H1 (cell line): ENCODE measurements around the gene TWIST1. TPM values are rescaled to one million over a fixed set of nuclear protein-coding genes. Genes with fewer than 3 reads are reported as not detected.

Source experiments
- CTCF ChIA-PET: fragments of 300-600 bp; sonication (Branson Sonifier 250); formaldehyde crosslinking; loops from one replicate; lab custom pipeline; 2021; ENCODE audit not compliant: partially characterized antibody; lab: Charles Lee
- POLR2A ChIA-PET: fragments of 300-600 bp; sonication (Branson Sonifier 250); formaldehyde crosslinking; loops from one replicate; lab custom pipeline; 2021; ENCODE audit warnings: inconsistent platforms; ENCODE audit not compliant: partially characterized antibody; lab: Charles Lee
- DNase-seq, 2 experiments: peaks; one replicate each; pipeline versions ENCODE4 v3.0.0 to v3.0.0-alpha.2; 2010 to 2022; ENCODE audit warnings: low spot score in 2 of 2, low read depth in 1 of 2, mixed read lengths in 1 of 2
- FAIRE-seq: peaks from 2 replicates; lab custom pipeline; 2011; peaks lifted over from hg19 to GRCh38; lab: Jason Lieb, UNC
- H2AFZ ChIP-seq: 2 replicates; pipeline ENCODE4 v1.8.1; 2012; ENCODE audit warnings: low read length, inconsistent platforms
- H2AK5ac ChIP-seq: 2 replicates; pipeline ENCODE4 v1.6.1; 2013; ENCODE audit warnings: low read depth, low read length
- H2BK120ac ChIP-seq: replicated peaks from 2 replicates; pipeline ENCODE3; 2013; ENCODE audit warnings: low read depth, low read length, inconsistent platforms
- H2BK12ac ChIP-seq: 2 replicates; pipeline ENCODE4 v1.6.1; 2013; ENCODE audit warnings: low read depth, low read length
- H2BK15ac ChIP-seq: 2 replicates; pipeline ENCODE4 v1.6.1; 2013; ENCODE audit warnings: low read length
- H2BK20ac ChIP-seq: 2 replicates; pipeline ENCODE4 v1.6.1; 2013; ENCODE audit warnings: low read length
- H2BK5ac ChIP-seq: 2 replicates; pipeline ENCODE4 v1.6.1; 2013; ENCODE audit warnings: low read depth, low read length
- H3K14ac ChIP-seq: 2 replicates; pipeline ENCODE4 v1.6.1; 2013; ENCODE audit warnings: inconsistent platforms; ENCODE audit not compliant: insufficient read length
- H3K18ac ChIP-seq: 2 replicates; pipeline ENCODE4 v1.6.1; 2013; ENCODE audit warnings: low read length; ENCODE audit errors: extremely low read depth
- H3K23ac ChIP-seq: 2 replicates; pipeline ENCODE4 v1.6.1; 2013; ENCODE audit warnings: inconsistent platforms; ENCODE audit not compliant: insufficient read length
- H3K23me2 ChIP-seq: 2 replicates; pipeline ENCODE4 v1.6.1; 2013; ENCODE audit warnings: low read depth, low read length
- H3K27ac ChIP-seq: 2 replicates; pipeline ENCODE4 v1.6.1; 2011; ENCODE audit warnings: low read depth, low read length, inconsistent platforms
- H3K27me3 ChIP-seq, 4 experiments: replicated peaks in 1 of 4; 1 replicate in 1 of 4; 2 replicates in 3 of 4; pipeline versions ENCODE4 v1.6.1 to v1.8.1; 2011 to 2013; ENCODE audit warnings: low read length in 3 of 4, mild to moderate bottlenecking in 3 of 4, inconsistent platforms in 2 of 4, mixed read lengths in 2 of 4, moderate library complexity in 1 of 4; ENCODE audit not compliant: control insufficient read depth in 3 of 4, insufficient read depth in 3 of 4; ENCODE audit errors: extremely low read depth in 1 of 4
- H3K36me3 ChIP-seq, 4 experiments: 2 replicates each; pipeline versions ENCODE4 v1.6.1 to v1.8.1; 2011 to 2013; ENCODE audit warnings: mild to moderate bottlenecking in 4 of 4, low read length in 3 of 4, moderate library complexity in 2 of 4, control low read depth in 1 of 4, inconsistent platforms in 1 of 4; ENCODE audit not compliant: insufficient read depth in 4 of 4, control insufficient read depth in 2 of 4
- H3K4ac ChIP-seq: replicated peaks from 2 replicates; pipeline ENCODE3; 2013; ENCODE audit warnings: low read length, low read depth, mixed read lengths, inconsistent platforms; ENCODE audit not compliant: insufficient read length
- H3K4me1 ChIP-seq, 4 experiments: replicated peaks in 1 of 4; 1 replicate in 1 of 4; 2 replicates in 3 of 4; pipeline versions ENCODE4 v1.6.1 to v1.8.1; 2011 to 2013; ENCODE audit warnings: low read length in 3 of 4, inconsistent platforms in 2 of 4, mixed read lengths in 1 of 4; ENCODE audit not compliant: insufficient read depth in 4 of 4, control insufficient read depth in 3 of 4
- H3K4me2 ChIP-seq, 2 experiments: 2 replicates each; pipeline versions ENCODE4 v1.6.1 to v1.8.1; 2011 to 2013; ENCODE audit warnings: low read depth in 2 of 2, low read length in 2 of 2, control low read depth in 1 of 2, inconsistent platforms in 1 of 2, mild to moderate bottlenecking in 1 of 2; ENCODE audit not compliant: insufficient read depth in 1 of 2
- H3K4me3 ChIP-seq, 4 experiments: fragments of 200-600, 300-600 bp in 1 of 4; sonication (generic), shearing (Covaris generic), sonication (Bioruptor Twin) in 1 of 4; 2 replicates each; pipeline versions ENCODE4 v1.5.1 to v1.8.1; 2011 to 2016; ENCODE audit warnings: low read length in 4 of 4, low read depth in 3 of 4, control low read depth in 2 of 4, inconsistent platforms in 2 of 4, mild to moderate bottlenecking in 2 of 4, mixed read lengths in 1 of 4, moderate library complexity in 1 of 4; ENCODE audit not compliant: insufficient read depth in 2 of 4; ENCODE audit errors: extremely low read depth in 1 of 4
- H3K56ac ChIP-seq: replicated peaks from 2 replicates; pipeline ENCODE3; 2013; ENCODE audit warnings: low read depth, mild to moderate bottlenecking, mixed read lengths, low read length, inconsistent platforms; ENCODE audit not compliant: insufficient read length
- H3K79me1 ChIP-seq: 2 replicates; pipeline ENCODE4 v1.6.1; 2013; ENCODE audit warnings: low read depth, low read length, control low read depth
- H3K79me2 ChIP-seq, 2 experiments: 2 replicates each; pipeline versions ENCODE4 v1.6.1 to v1.8.1; 2012 to 2013; ENCODE audit warnings: low read length in 2 of 2, mild to moderate bottlenecking in 2 of 2, inconsistent platforms in 1 of 2; ENCODE audit not compliant: insufficient read depth in 2 of 2, control insufficient read depth in 1 of 2
- H3K9ac ChIP-seq, 4 experiments: replicated peaks in 1 of 4; 1 replicate in 1 of 4; 2 replicates in 3 of 4; pipeline versions ENCODE4 v1.6.1 to v1.8.1; 2011 to 2013; ENCODE audit warnings: low read depth in 3 of 4, low read length in 3 of 4, control low read depth in 2 of 4, mild to moderate bottlenecking in 2 of 4, moderate library complexity in 2 of 4, inconsistent platforms in 1 of 4; ENCODE audit errors: extremely low read depth in 1 of 4
- H3K9me3 ChIP-seq, 2 experiments: 2 replicates each; pipeline versions ENCODE4 v1.6.1 to v1.8.1; 2012 to 2013; ENCODE audit warnings: mild to moderate bottlenecking in 2 of 2, moderate library complexity in 2 of 2, control low read depth in 1 of 2, inconsistent platforms in 1 of 2, low read depth in 1 of 2, low read length in 1 of 2, mixed read lengths in 1 of 2; ENCODE audit not compliant: insufficient read depth in 2 of 2
- H4K20me1 ChIP-seq, 2 experiments: replicated peaks in 1 of 2; 2 replicates each; pipeline versions ENCODE3 to v1.8.1; 2011 to 2013; ENCODE audit warnings: inconsistent platforms in 2 of 2, low read length in 2 of 2, mild to moderate bottlenecking in 1 of 2; ENCODE audit not compliant: insufficient read depth in 2 of 2, control insufficient read depth in 1 of 2
- H4K5ac ChIP-seq: 2 replicates; pipeline ENCODE4 v1.6.1; 2013; ENCODE audit warnings: low read length, low read depth, mixed read lengths, inconsistent platforms; ENCODE audit not compliant: insufficient read length
- H4K8ac ChIP-seq: 2 replicates; pipeline ENCODE4 v1.8.0; 2013; ENCODE audit warnings: mild to moderate bottlenecking, moderate library complexity, low read length, inconsistent platforms; ENCODE audit not compliant: insufficient read depth; ENCODE audit errors: extremely low read depth
- H4K91ac ChIP-seq: replicated peaks from 2 replicates; pipeline ENCODE3; 2013; ENCODE audit warnings: low read length, mixed read lengths, inconsistent platforms; ENCODE audit not compliant: insufficient read length
- GABPA ChIP-seq: IDR thresholded peaks from 2 replicates; pipeline ENCODE4 v1.6.1; 2011; ENCODE audit warnings: mild to moderate bottlenecking, low read length, moderate library complexity, borderline replicate concordance; ENCODE audit not compliant: insufficient read depth
- GTF2F1 ChIP-seq: IDR thresholded peaks from 2 replicates; pipeline ENCODE4 v1.6.1; 2012; ENCODE audit warnings: low read depth, low read length, improper control_type of control experiment, borderline replicate concordance
- RBBP5 ChIP-seq: IDR thresholded peaks from 2 replicates; pipeline ENCODE4 v1.7.1; 2012; ENCODE audit warnings: low read depth, mild to moderate bottlenecking, inconsistent platforms, low read length, moderate library complexity, borderline replicate concordance
- SIN3A ChIP-seq, 2 experiments: IDR thresholded peaks in 1 of 2; conservative IDR thresholded peaks in 1 of 2; 2 replicates each; pipeline ENCODE4 v1.6.1; 2011 to 2012; ENCODE audit warnings: low read length in 2 of 2, improper control_type of control experiment in 1 of 2, low read depth in 1 of 2, mild to moderate bottlenecking in 1 of 2
- SIX5 ChIP-seq: IDR thresholded peaks from 2 replicates; pipeline ENCODE4 v1.6.1; 2011; ENCODE audit warnings: mild to moderate bottlenecking, low read depth, low read length
- SP2 ChIP-seq: IDR thresholded peaks from 2 replicates; pipeline ENCODE4 v1.6.1; 2012; ENCODE audit warnings: mild to moderate bottlenecking, low read length, inconsistent platforms
- WGBS, 2 experiments: shearing (Covaris generic) in 1 of 2; methylation state at CpG; one replicate each; pipeline versions ENCODE4 v1.1.6 to v1.1.7; 2013 to 2015; ENCODE audit warnings: low lambda C conversion rate in 2 of 2, mixed read lengths in 2 of 2, inconsistent platforms in 1 of 2, low coverage in 1 of 2, missing lambda C conversion rate in 1 of 2; ENCODE audit not compliant: insufficient replicate concordance in 2 of 2, insufficient coverage in 1 of 2, insufficient read length in 1 of 2; ENCODE audit errors: extremely low coverage in 1 of 2, missing lambda C conversion rate in 1 of 2; 5-methylcytosine and 5-hydroxymethylcytosine counted together
- polyA plus RNA-seq, 7 experiments: library from polyadenylated mRNA; depleted of rRNA in 3 of 7; stranded (reverse) in 5 of 7; unstranded in 2 of 7; fragments of >200 nt in 5 of 7; fragments of 200-250 nt in 2 of 7; gene quantifications; 1 replicate in 5 of 7; 2 replicates in 1 of 7; 4 replicates in 1 of 7; pipeline versions ENCODE4 v1.2.1 to v1.2.3, GENCODE V29; 2011 to 2013; ENCODE audit warnings: missing spikeins in 2 of 7, mixed read lengths in 2 of 7
- total RNA-seq: library from RNA; stranded (reverse); fragmentation: NEBNext Ultra II Directional; extraction: Animal tissue kit (Norgen Biotek cat#: 25700); gene quantifications from 2 replicates; pipeline ENCODE4 v1.2.1, GENCODE V29; 2021

Gene TWIST1
- total and polyA plus RNA-seq, 2 of the 8 experiments (the other 6 are each of a cell fraction or from before 2014, with no cell fraction given), result 0.29 to 0.52 TPM

DNA sequence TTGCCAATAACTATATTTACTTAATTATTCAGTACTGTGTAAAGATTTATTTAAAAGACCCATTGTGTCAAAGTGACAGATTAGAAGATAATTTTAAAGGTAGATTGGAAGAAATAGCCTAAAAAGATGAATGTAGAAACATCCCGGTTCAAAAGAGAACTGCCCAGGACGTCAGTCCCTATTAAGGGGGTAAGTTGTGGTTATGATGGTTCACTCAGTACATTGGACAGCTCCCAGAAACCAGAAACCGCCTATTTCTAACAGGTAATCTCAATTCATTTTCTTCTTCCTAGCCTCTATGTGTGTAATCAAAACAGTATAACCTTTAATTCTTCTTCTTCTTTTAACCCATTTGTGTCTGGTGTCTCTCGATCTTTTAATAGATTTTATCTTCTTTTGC is 29.3 kb upstream of the TWIST1 start:
- H4K5ac ChIP-seq, result no peak overlapping the region
- 18% methylated on average over 4 of the region's 4 CpGs; no CpG with 5 or more reads in 1 of the 2 experiments for WGBS, 2 experiments
- H2BK5ac ChIP-seq, result no peak overlapping the region
- H2AK5ac ChIP-seq, result no peak overlapping the region
- H3K18ac ChIP-seq, result no peak overlapping the region
- no peak overlapping the region for H4K91ac ChIP-seq
- H3K9me3 ChIP-seq, result no peaks in the 10 kb centered on the region
- H3K79me1 ChIP-seq, result no peaks in the 10 kb centered on the region
- TF ChIP-seq SP2 (no peak), SIX5 (peak; percentile 9; the same call in 1 of the 2 replicates), GABPA (no peak), GTF2F1 (no peak), RBBP5 (no peak), SIN3A (conservative IDR thresholded peaks at IDR 0.05 in 1 of 2, IDR thresholded peaks at IDR 0.05 in 1 of 2; ENCODE audit: low read depth in 1 of 2, low read length in 2 of 2) (peak; percentile 67 to 71; a peak in 1 of 4 replicates)
- peaks cover 0 to 2% of the 10 kb centered on the region in 2 experiments for H4K20me1 ChIP-seq
- H3K4me2 ChIP-seq, result peak overlapping the region; percentile 8 to 99; a peak in 3 of 4 replicates
- H3K4me1 ChIP-seq, result peaks cover 0 to 17% (median 9%) of the 10 kb centered on the region in 4 experiments; a peak in 5 of 7 replicates
- no peak for DNase-seq
- H3K14ac ChIP-seq, result no peak overlapping the region
- H4K8ac ChIP-seq, result no peak overlapping the region
- CTCF ChIA-PET, result interaction anchor here (0.9 to 2.8 kb wide), 4 partner anchors 18 to 296 kb away, joined by 3 to 16 read pairs (median 4); no protein-coding TSS in a partner anchor
- no peak overlapping the region for H2AFZ ChIP-seq
- H3K4ac ChIP-seq, result no peak overlapping the region
- H2BK15ac ChIP-seq, result no peak overlapping the region
- H2BK12ac ChIP-seq, result no peak overlapping the region
- no peak overlapping the region for H3K56ac ChIP-seq
- FAIRE-seq, result no peak
- H3K9ac ChIP-seq, result no peak overlapping the region
- H2BK120ac ChIP-seq, result no peak overlapping the region
- H3K79me2 ChIP-seq, result no peaks in the 10 kb centered on the region
- POLR2A ChIA-PET, result interaction anchor here (1.6 kb wide), 2 partner anchors 27 to 39 kb away, joined by 6 to 7 read pairs; no protein-coding TSS in a partner anchor
- no peaks in the 10 kb centered on the region for H3K36me3 ChIP-seq
- H3K27me3 ChIP-seq, result peaks cover 25 to 44% (median 38%) of the 10 kb centered on the region in 4 experiments
- no peak overlapping the region for H2BK20ac ChIP-seq
- H3K23me2 ChIP-seq, result peaks cover 8% of the 10 kb centered on the region
- peak overlapping the region in 1 of 4 experiments; percentile 72; a peak in 2 of 8 replicates for H3K4me3 ChIP-seq
- H3K23ac ChIP-seq, result no peak overlapping the region
- no peak overlapping the region for H3K27ac ChIP-seq
